WTC11 (cell line): ENCODE measurements around the gene STRADA. TPM values are rescaled to one million over a fixed set of nuclear protein-coding genes. Genes with fewer than 3 reads are reported as not detected.

Source experiments
- ATAC-seq: fragments of 200-7000 bp; cut with Tn5 transposase; 2 replicates; pipeline ENCODE4 v1.10.0; 2021; ENCODE audit warnings: mild to moderate bottlenecking, moderate library complexity
- CTCF ChIA-PET: fragments of 300-600 bp; sonication (Branson Sonifier 250); formaldehyde crosslinking; loops from one replicate; lab custom pipeline; 2021; ENCODE audit warnings: antibody characterized with exemption; lab: Charles Lee
- POLR2A ChIA-PET: fragments of 350-600 bp; sonication (Branson Sonifier 250); formaldehyde crosslinking; loops from one replicate; lab custom pipeline; 2021; ENCODE audit warnings: antibody characterized with exemption; lab: Charles Lee
- DNase-seq: peaks from one replicate; pipeline ENCODE4 v3.0.0; 2021; ENCODE audit warnings: low spot score
- H3K27ac Mint-ChIP-seq: 2 replicates; pipeline ENCODE4 v1.8.0; 2021; ENCODE audit warnings: mixed read lengths
- H3K27me3 Mint-ChIP-seq: 2 replicates; pipeline ENCODE4 v1.8.0; 2021; ENCODE audit warnings: low read depth, mild to moderate bottlenecking, moderate library complexity, mixed read lengths
- H3K36me3 Mint-ChIP-seq: 2 replicates; pipeline ENCODE4 v1.8.0; 2021; ENCODE audit warnings: mixed read lengths
- H3K4me1 Mint-ChIP-seq: 2 replicates; pipeline ENCODE4 v1.8.0; 2022; ENCODE audit warnings: mixed read lengths
- H3K4me3 Mint-ChIP-seq: 2 replicates; pipeline ENCODE4 v1.8.0; 2021; ENCODE audit warnings: mild to moderate bottlenecking, moderate library complexity, mixed read lengths
- H3K9me3 Mint-ChIP-seq: 2 replicates; pipeline ENCODE4 v1.8.0; 2021; ENCODE audit warnings: mixed read lengths
- ARID4B ChIP-seq: sonication (generic); formaldehyde crosslinking; IDR thresholded peaks from 2 replicates; pipeline ENCODE4 v1.8.0; 2023; ENCODE audit warnings: missing genetic modification reagents, mild to moderate bottlenecking, borderline replicate concordance
- CREB1 ChIP-seq: sonication (generic); formaldehyde crosslinking; IDR thresholded peaks from 2 replicates; pipeline ENCODE4 v1.8.0; 2023; ENCODE audit warnings: mild to moderate bottlenecking, missing genetic modification reagents
- ELF4 ChIP-seq: sonication (generic); formaldehyde crosslinking; IDR thresholded peaks from 2 replicates; pipeline ENCODE4 v1.8.1; 2022; ENCODE audit warnings: low read depth, mild to moderate bottlenecking, moderate library complexity, missing genetic modification reagents
- ERG ChIP-seq: fragments of 250-450 bp; sonication (Bioruptor Pico); IDR thresholded peaks from 2 replicates; pipeline ENCODE4 v1.8.0; 2021; ENCODE audit warnings: mild to moderate bottlenecking
- GRHL2 ChIP-seq: fragments of 250-450 bp; sonication (Bioruptor Pico); IDR thresholded peaks from 2 replicates; pipeline ENCODE4 v1.8.0; 2022; ENCODE audit warnings: mild to moderate bottlenecking, moderate library complexity; ENCODE audit not compliant: insufficient replicate concordance, severe bottlenecking
- HMGA2 ChIP-seq: fragments of 250-450 bp; sonication (Bioruptor Pico); IDR thresholded peaks from 2 replicates; pipeline ENCODE4 v1.4.0; 2021; ENCODE audit warnings: mild to moderate bottlenecking, moderate library complexity
- IRF2 ChIP-seq: sonication (generic); formaldehyde crosslinking; IDR thresholded peaks from 2 replicates; pipeline ENCODE4 v1.8.0; 2022; ENCODE audit warnings: low read depth, missing genetic modification reagents, borderline replicate concordance
- MAX ChIP-seq: sonication (generic); formaldehyde crosslinking; IDR thresholded peaks from 2 replicates; pipeline ENCODE4 v1.8.0; 2022; ENCODE audit warnings: mild to moderate bottlenecking, missing genetic modification reagents
- MYBL2 ChIP-seq: sonication (generic); formaldehyde crosslinking; IDR thresholded peaks from 2 replicates; pipeline ENCODE4 v1.8.1; 2023; ENCODE audit warnings: mild to moderate bottlenecking, moderate library complexity, missing genetic modification reagents
- NFATC4 ChIP-seq: fragments of 250-450 bp; sonication (Bioruptor Pico); IDR thresholded peaks from 2 replicates; pipeline ENCODE4 v1.9.0; 2021; ENCODE audit warnings: mild to moderate bottlenecking
- NFYB ChIP-seq: sonication (generic); formaldehyde crosslinking; conservative IDR thresholded peaks from 2 replicates; pipeline ENCODE4 v1.8.0; 2022; ENCODE audit warnings: low read depth, missing genetic modification reagents
- OVOL2 ChIP-seq: fragments of 250-450 bp; sonication (Bioruptor Pico); IDR thresholded peaks from 2 replicates; pipeline ENCODE4 v1.9.0; 2021; ENCODE audit warnings: mild to moderate bottlenecking, borderline replicate concordance
- PRDM15 ChIP-seq: sonication (generic); formaldehyde crosslinking; IDR thresholded peaks from 2 replicates; pipeline ENCODE4 v1.8.0; 2022; ENCODE audit warnings: missing genetic modification reagents
- TEAD1 ChIP-seq: sonication (generic); formaldehyde crosslinking; IDR thresholded peaks from 2 replicates; pipeline ENCODE4 v1.8.0; 2022; ENCODE audit warnings: mild to moderate bottlenecking, missing genetic modification reagents
- TEAD4 ChIP-seq: sonication (generic); formaldehyde crosslinking; IDR thresholded peaks from 2 replicates; pipeline ENCODE4 v1.8.0; 2022; ENCODE audit warnings: mild to moderate bottlenecking, missing genetic modification reagents
- USF2 ChIP-seq: sonication (generic); formaldehyde crosslinking; IDR thresholded peaks from 2 replicates; pipeline ENCODE4 v1.8.1; 2023; ENCODE audit warnings: mild to moderate bottlenecking, missing genetic modification reagents, moderate library complexity
- ZBTB43 ChIP-seq: sonication (generic); formaldehyde crosslinking; IDR thresholded peaks from 2 replicates; pipeline ENCODE4 v1.8.1; 2023; ENCODE audit warnings: mild to moderate bottlenecking, missing genetic modification reagents
- ZNF138 ChIP-seq: sonication (generic); formaldehyde crosslinking; conservative IDR thresholded peaks from 2 replicates; pipeline ENCODE4 v1.8.1; 2022; ENCODE audit warnings: mild to moderate bottlenecking, moderate library complexity, missing genetic modification reagents
- ZNF263 ChIP-seq: sonication (generic); formaldehyde crosslinking; IDR thresholded peaks from 2 replicates; pipeline ENCODE4 v1.8.1; 2022; ENCODE audit warnings: low read depth, mild to moderate bottlenecking, moderate library complexity, missing genetic modification reagents
- ZNF281 ChIP-seq: sonication (generic); formaldehyde crosslinking; IDR thresholded peaks from 2 replicates; pipeline ENCODE4 v1.8.0; 2023; ENCODE audit warnings: mild to moderate bottlenecking, missing genetic modification reagents
- total RNA-seq: library from RNA; stranded (reverse); gene quantifications from 3 replicates; pipeline ENCODE4 v1.2.3, GENCODE V29; 2021

Gene STRADA
- total RNA-seq, 1 experiment from 2014 or later: 36.6 TPM

GRCh38 chr17:63766754-63767153, 25.2 kb upstream of the STRADA start:
- Mint-ChIP-seq H3K9me3 (no peaks in the 10 kb centered on the region), H3K4me3 (no peak overlapping the region), H3K4me1 (no peaks in the 10 kb centered on the region), H3K36me3 (peaks cover 33% of the 10 kb centered on the region), H3K27me3 (no peaks in the 10 kb centered on the region), H3K27ac (no peak overlapping the region)
- POLR2A ChIA-PET: interaction anchor here (0.6 kb wide), 1 partner anchor 116 kb away, joined by 3 read pairs; no protein-coding TSS in a partner anchor
- CTCF ChIA-PET: no interaction called here
- no peak for ATAC-seq
- DNase-seq: no peak
- TF ChIP-seq IRF2 (CRISPR knock-in tag) (no peak), ZNF138 (no peak), NFYB (CRISPR knock-in tag) (no peak), NFATC4 (CRISPR knock-in tag) (no peak), MYBL2 (CRISPR knock-in tag) (no peak), HMGA2 (CRISPR knock-in tag) (no peak), ERG (no peak), TEAD4 (CRISPR knock-in tag) (no peak), ZNF263 (CRISPR knock-in tag) (no peak), MAX (CRISPR knock-in tag) (no peak)

- H3K27me3 Mint-ChIP-seq: no peaks in the 10 kb centered on the region
- peaks cover 50% of the 10 kb centered on the region for H3K36me3 Mint-ChIP-seq
- DNase-seq (no peak), ATAC-seq (no peak)
- no peak overlapping the region for H3K27ac Mint-ChIP-seq
- ChIA-PET CTCF (no interaction called here), POLR2A (interaction anchor here (1.2 kb wide), 1 partner anchor 9 kb away, joined by 4 read pairs; the partner anchor contains the start of gene CCDC47)
- no peaks in the 10 kb centered on the region for H3K9me3 Mint-ChIP-seq
- no peaks in the 10 kb centered on the region for H3K4me1 Mint-ChIP-seq
- no peak overlapping the region for H3K4me3 Mint-ChIP-seq
- no peak for TF ChIP-seq MAX (CRISPR knock-in tag)
- no peak for TF ChIP-seq CREB1 (CRISPR knock-in tag)
- TF ChIP-seq ZNF281 (CRISPR knock-in tag): no peak
- TF ChIP-seq PRDM15: no peak
- no peak for TF ChIP-seq OVOL2 (CRISPR knock-in tag)
- TF ChIP-seq ZBTB43: no peak
- no peak for TF ChIP-seq NFYB (CRISPR knock-in tag)
- TF ChIP-seq ARID4B (CRISPR knock-in tag): no peak
- TF ChIP-seq ZNF263 (CRISPR knock-in tag): no peak
- no peak for TF ChIP-seq TEAD1 (CRISPR knock-in tag)
- TF ChIP-seq ELF4 (CRISPR knock-in tag): no peak
- TF ChIP-seq USF2 (CRISPR knock-in tag): no peak
- TF ChIP-seq GRHL2 (CRISPR knock-in tag): no peak
These were observed 23.1 kb upstream of the STRADA start for GRCh38 chr17:63764716-63765115.
